ENCODE measurements around the gene CA11. TPM values are rescaled to one million over a fixed set of nuclear protein-coding genes. Genes with fewer than 3 reads are reported as not detected.
A peak's percentile ranks its signal among the peaks of the same experiment; 100 is the strongest.

Gene CA11
- total RNA-seq, 1 experiment from 2014 or later = 10.5 TPM

GRCh38 chr19:48630296-48631063 is 15.5 kb downstream of the CA11 start:
- no TSS peak for BruUV-seq (replicated peaks)
- CTCF ChIA-PET = no interaction called here
- DNase-seq = peak in 1 of 2 experiments; percentile 46
- H3K4me1 ChIP-seq = peaks cover 69% of the 10 kb centered on the region
- peak overlapping the region; percentile 38 for H3K4me3 Mint-ChIP-seq (ENCODE audit: unreplicated experiment)
- no peak overlapping the region for H3K4me3 ChIP-seq (ENCODE audit: low read depth, low read length)
- peaks cover 31% of the 10 kb centered on the region for H3K4me1 Mint-ChIP-seq (ENCODE audit: low read depth, unreplicated experiment)
- no peak for TF ChIP-seq CTCF (IDR thresholded peaks at IDR 0.05; ENCODE audit: insufficient read depth in 1 of 2, low read depth in 1 of 2, low read length in 1 of 2, severe bottlenecking in 1 of 2, unreplicated experiment in 1 of 2)
- H3K36me3 ChIP-seq (ENCODE audit: control insufficient read depth, insufficient read depth, low read length) = peaks cover 1% of the 10 kb centered on the region; the same call in 1 of the 2 replicates
- intact Hi-C loops (cut with micrococcal nuclease; ENCODE audit: unreplicated experiment) = no loop called here
- H3K36me3 Mint-ChIP-seq (ENCODE audit: insufficient read depth, unreplicated experiment) = peaks cover 95% of the 10 kb centered on the region
- H3K27me3 ChIP-seq (replicated peaks; ENCODE audit: control insufficient read depth, insufficient read depth, low read length) = no peaks in the 10 kb centered on the region
- H3K9me3 ChIP-seq = no peaks in the 10 kb centered on the region
- POLR2A ChIA-PET = interaction anchor here (0.6 to 1.1 kb wide), 2 partner anchors 15 to 137 kb away, joined by 3 to 5 read pairs; partner anchors contain the start of gene CA11
- peak overlapping the region; percentile 93 for H3K27ac Mint-ChIP-seq (ENCODE audit: unreplicated experiment)
- H3K9me3 Mint-ChIP-seq (ENCODE audit: unreplicated experiment) = no peaks in the 10 kb centered on the region
- H3K27me3 Mint-ChIP-seq (ENCODE audit: insufficient read depth, unreplicated experiment) = no peaks in the 10 kb centered on the region

GRCh38 chr19:48629599-48630295 is 16.2 kb downstream of the CA11 start:
- peak; percentile 55 to 62 for DNase-seq
- Mint-ChIP-seq H3K4me1 (ENCODE audit: low read depth, unreplicated experiment) (peaks cover 38% of the 10 kb centered on the region), H3K36me3 (ENCODE audit: insufficient read depth, unreplicated experiment) (peaks cover 95% of the 10 kb centered on the region), H3K4me3 (ENCODE audit: unreplicated experiment) (peak overlapping the region; percentile 38), H3K27ac (ENCODE audit: unreplicated experiment) (peak overlapping the region; percentile 93), H3K9me3 (ENCODE audit: unreplicated experiment) (no peaks in the 10 kb centered on the region), H3K27me3 (ENCODE audit: insufficient read depth, unreplicated experiment) (no peaks in the 10 kb centered on the region)
- intact Hi-C loops (cut with micrococcal nuclease; ENCODE audit: unreplicated experiment) = no loop called here
- BruUV-seq (replicated peaks) = no TSS peak
- H3K27me3 ChIP-seq (replicated peaks; ENCODE audit: control insufficient read depth, insufficient read depth, low read length) = no peaks in the 10 kb centered on the region
- H3K4me1 ChIP-seq = peaks cover 70% of the 10 kb centered on the region
- H3K36me3 ChIP-seq (ENCODE audit: control insufficient read depth, insufficient read depth, low read length) = peaks cover 1% of the 10 kb centered on the region; the same call in 1 of the 2 replicates
- H3K9me3 ChIP-seq = no peaks in the 10 kb centered on the region
- no peak overlapping the region for H3K4me3 ChIP-seq (ENCODE audit: low read depth, low read length)
- ChIA-PET CTCF (no interaction called here), POLR2A (interaction anchor here (0.6 kb wide), 1 partner anchor 16 kb away, joined by 5 read pairs; the partner anchor contains the start of gene CA11)
- TF ChIP-seq CTCF (IDR thresholded peaks at IDR 0.05; ENCODE audit: insufficient read depth in 1 of 2, low read depth in 1 of 2, low read length in 1 of 2, severe bottlenecking in 1 of 2, unreplicated experiment in 1 of 2) = no peak

DNA sequence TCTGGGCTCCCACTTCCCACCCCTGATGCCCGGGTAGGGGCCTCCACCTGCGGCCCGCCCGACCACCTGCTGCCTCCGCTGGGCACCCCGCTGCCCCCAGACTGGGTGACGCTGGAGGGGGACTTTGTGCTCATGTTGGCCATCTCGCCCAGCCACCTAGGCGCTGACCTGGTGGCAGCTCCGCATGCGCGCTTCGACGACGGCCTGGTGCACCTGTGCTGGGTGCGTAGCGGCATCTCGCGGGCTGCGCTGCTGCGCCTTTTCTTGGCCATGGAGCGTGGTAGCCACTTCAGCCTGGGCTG is 16.7 kb downstream of the CA11 start:
- H3K4me1 Mint-ChIP-seq (ENCODE audit: low read depth, unreplicated experiment) = peaks cover 37% of the 10 kb centered on the region
- Histone ChIP-seq H3K27me3 (replicated peaks; ENCODE audit: control insufficient read depth, insufficient read depth, low read length) (no peaks in the 10 kb centered on the region), H3K36me3 (ENCODE audit: control insufficient read depth, insufficient read depth, low read length) (peaks cover 1% of the 10 kb centered on the region; the same call in 1 of the 2 replicates), H3K4me3 (ENCODE audit: low read depth, low read length) (no peak overlapping the region), H3K9me3 (no peaks in the 10 kb centered on the region), H3K4me1 (peaks cover 67% of the 10 kb centered on the region)
- H3K27me3 Mint-ChIP-seq (ENCODE audit: insufficient read depth, unreplicated experiment) = no peaks in the 10 kb centered on the region
- H3K9me3 Mint-ChIP-seq (ENCODE audit: unreplicated experiment) = no peaks in the 10 kb centered on the region
- TF ChIP-seq CTCF (IDR thresholded peaks at IDR 0.05; ENCODE audit: insufficient read depth in 1 of 2, low read depth in 1 of 2, low read length in 1 of 2, severe bottlenecking in 1 of 2, unreplicated experiment in 1 of 2) = no peak
- H3K27ac Mint-ChIP-seq (ENCODE audit: unreplicated experiment) = peak overlapping the region; percentile 54
- no peak for DNase-seq
- CTCF ChIA-PET = interaction anchor here (0.5 kb wide), 1 partner anchor 17 kb away, joined by 4 read pairs; no protein-coding TSS in a partner anchor
- POLR2A ChIA-PET = no interaction called here
- H3K36me3 Mint-ChIP-seq (ENCODE audit: insufficient read depth, unreplicated experiment) = peaks cover 95% of the 10 kb centered on the region
- intact Hi-C loops (cut with micrococcal nuclease; ENCODE audit: unreplicated experiment) = no loop called here
- no peak overlapping the region for H3K4me3 Mint-ChIP-seq (ENCODE audit: unreplicated experiment)
- no TSS peak for BruUV-seq (replicated peaks)
